Panc1 (cell line): Measurements from ENCODE around the gene RIGI. TPM values are rescaled to one million over a fixed set of nuclear protein-coding genes. Genes with fewer than 3 reads are reported as not detected.

Experiments
- ATAC-seq: fragments of 200-7000 bp; cut with Tn5 transposase; 2 replicates; pipeline ENCODE4 v1.9.1; 2020; ENCODE audit warnings: mild to moderate bottlenecking, moderate library complexity
- BruUV-seq: library from RNA; stranded (reverse); fragments of 400-500 nt; replicated peaks from 2 replicates; lab custom pipeline; 2021; lab: Mats Ljungman, UMichigan
- CTCF ChIA-PET: fragments of 300-600 bp; sonication (Branson Sonifier 250); formaldehyde crosslinking; loops from one replicate; lab custom pipeline; 2022; ENCODE audit warnings: antibody characterized with exemption; lab: Charles Lee
- POLR2A ChIA-PET: fragments of 300-600 bp; sonication (Branson Sonifier 250); formaldehyde crosslinking; loops from one replicate; lab custom pipeline; 2022; ENCODE audit warnings: antibody characterized with exemption; lab: Charles Lee
- DNase-seq: peaks from one replicate; pipeline ENCODE4 v3.0.0-alpha.2; 2010; ENCODE audit warnings: low read depth, low spot score
- H3K27ac ChIP-seq: 2 replicates; pipeline ENCODE4 v1.5.1; 2011; ENCODE audit warnings: mild to moderate bottlenecking, low read length, inconsistent platforms
- H3K27me3 ChIP-seq: fragments of 200-500 bp; sonication (Bioruptor generic); 2 replicates; pipeline ENCODE4 v1.6.0; 2014; ENCODE audit warnings: low read length, inconsistent platforms; ENCODE audit not compliant: control insufficient read depth, insufficient read depth
- H3K36me3 ChIP-seq: fragments of 200-500 bp; sonication (Bioruptor generic); 2 replicates; pipeline ENCODE4 v1.5.1; 2014; ENCODE audit warnings: inconsistent platforms, mild to moderate bottlenecking, low read length, moderate library complexity; ENCODE audit not compliant: control insufficient read depth, insufficient read depth
- H3K4me1 ChIP-seq: 2 replicates; pipeline ENCODE4 v1.5.1; 2011; ENCODE audit warnings: inconsistent platforms, mild to moderate bottlenecking, low read length, moderate library complexity; ENCODE audit not compliant: control insufficient read depth, insufficient read depth
- H3K4me3 ChIP-seq, 2 experiments: 2 replicates each; pipeline ENCODE4 v1.5.1; 2011 to 2012; ENCODE audit warnings: low read depth in 2 of 2, low read length in 2 of 2, mild to moderate bottlenecking in 2 of 2, inconsistent platforms in 1 of 2, moderate library complexity in 1 of 2
- H3K9me3 ChIP-seq: fragments of 200-500 bp; sonication (Bioruptor generic); 2 replicates; pipeline ENCODE4 v1.5.1; 2014; ENCODE audit warnings: low read depth, mild to moderate bottlenecking, inconsistent platforms, low read length, moderate library complexity; ENCODE audit not compliant: control insufficient read depth, insufficient read depth
- CTCF ChIP-seq: fragments of 450-650 bp; IDR thresholded peaks from 2 replicates; pipeline ENCODE4 v1.5.1; 2017; ENCODE audit warnings: mild to moderate bottlenecking
- POLR2AphosphoS5 ChIP-seq: IDR thresholded peaks from 2 replicates; pipeline ENCODE4 v1.6.1; 2012; ENCODE audit warnings: mild to moderate bottlenecking, low read depth, low read length, moderate library complexity
- REST ChIP-seq, 2 experiments: IDR thresholded peaks; 2 replicates each; pipeline ENCODE4 v1.6.1; 2011 to 2012; ENCODE audit warnings: low read depth in 2 of 2, control low read depth in 1 of 2, low read length in 1 of 2, mild to moderate bottlenecking in 1 of 2, moderate library complexity in 1 of 2; ENCODE audit not compliant: insufficient read depth in 1 of 2
- SIN3A ChIP-seq: IDR thresholded peaks from 2 replicates; pipeline ENCODE4 v1.6.1; 2012; ENCODE audit warnings: low read depth, mild to moderate bottlenecking, low read length, moderate library complexity, borderline replicate concordance; ENCODE audit not compliant: insufficient read depth
- TCF7L2 ChIP-seq: IDR thresholded peaks from 2 replicates; pipeline ENCODE4 v1.6.1; 2011; ENCODE audit warnings: mild to moderate bottlenecking, low read depth, low read length, inconsistent platforms
- in situ Hi-C: cut with HindIII; loops from 2 replicates; pipeline ENCODE4 v1.10.0; 2016; ENCODE audit warnings: low sequenced_read_pairs, low pct_unique_long_range_greater_than_20kb
- intact Hi-C: fragments of 100-400 bp; cut with micrococcal nuclease; formaldehyde crosslinking; loops from one replicate; pipeline ENCODE4 v1.10.0; 2022; ENCODE audit not compliant: unreplicated experiment
- total RNA-seq: library from RNA; stranded (reverse); gene quantifications from one replicate; pipeline ENCODE4 v1.2.1, GENCODE V29; 2021; ENCODE audit not compliant: unreplicated experiment

RIGI gene
- total RNA-seq, 1 experiment from 2014 or later: 27.7 TPM

- no peak for ATAC-seq
- no TSS peak for BruUV-seq
- intact Hi-C loops: no loop called here
These were observed 7.8 kb upstream of the RIGI start for GRCh38 chr9:32533816-32534215.

GRCh38 chr9:32533336-32533735 is 7.3 kb upstream of the RIGI start:
- in situ Hi-C loops: no loop called here
- ATAC-seq (no peak), DNase-seq (no peak)
- no peak for TF ChIP-seq SIN3A
- TF ChIP-seq POLR2AphosphoS5: no peak
- TF ChIP-seq TCF7L2: no peak
- ChIA-PET POLR2A (no interaction called here), CTCF (interaction anchor here (0.8 kb wide), 1 partner anchor 155 kb away, joined by 3 read pairs; no protein-coding TSS in a partner anchor)
- Histone ChIP-seq H3K9me3 (peaks cover 6% of the 10 kb centered on the region; the same call in 1 of the 2 replicates), H3K27me3 (no peaks in the 10 kb centered on the region), H3K36me3 (no peaks in the 10 kb centered on the region; the same call in 1 of the 2 replicates), H3K4me3 (no peak overlapping the region), H3K4me1 (no peaks in the 10 kb centered on the region), H3K27ac (no peak overlapping the region)
- intact Hi-C loops: no loop called here
- no TSS peak for BruUV-seq

More at GRCh38 chr9:32533816-32534215, 7.8 kb upstream of the RIGI start:
- no peak for DNase-seq
- Histone ChIP-seq H3K4me1 (no peaks in the 10 kb centered on the region), H3K4me3 (no peak overlapping the region), H3K36me3 (no peaks in the 10 kb centered on the region; the same call in 1 of the 2 replicates), H3K27me3 (no peaks in the 10 kb centered on the region), H3K9me3 (peaks cover 6% of the 10 kb centered on the region; the same call in 1 of the 2 replicates), H3K27ac (no peak overlapping the region)
- TF ChIP-seq TCF7L2 (no peak), POLR2AphosphoS5 (no peak), CTCF (no peak), REST (IDR thresholded peaks at IDR 0.05; ENCODE audit: insufficient read depth in 1 of 2, low read depth in 2 of 2, low read length in 1 of 2) (no peak), SIN3A (no peak)
- ChIA-PET POLR2A (no interaction called here), CTCF (no interaction called here)
- in situ Hi-C loops: no loop called here

- no peaks in the 10 kb centered on the region for H3K36me3 ChIP-seq
- H3K4me3 ChIP-seq: peak overlapping the region; percentile 64 to 88
- ATAC-seq (no peak), DNase-seq (no peak)
- H3K27ac ChIP-seq: peak overlapping the region; percentile 96
- H3K4me1 ChIP-seq: peaks cover 32% of the 10 kb centered on the region
- in situ Hi-C loops: no loop called here
- ChIA-PET CTCF (interaction anchor here (0.6 to 2.3 kb wide), 3 partner anchors 16 to 147 kb away, joined by 3 to 34 read pairs (median 4); no protein-coding TSS in a partner anchor), POLR2A (interaction anchor here (0.7 to 1.1 kb wide), 2 partner anchors 26 to 73 kb away, joined by 4 to 7 read pairs; partner anchors contain the start of gene TOPORS)
- peaks cover 6% of the 10 kb centered on the region; the same call in 1 of the 2 replicates for H3K9me3 ChIP-seq
- no peak for TF ChIP-seq SIN3A
- TF ChIP-seq POLR2AphosphoS5: no peak
- no peak for TF ChIP-seq TCF7L2
- peak; percentile 48 for TF ChIP-seq CTCF
- TF ChIP-seq REST (IDR thresholded peaks at IDR 0.05; ENCODE audit: insufficient read depth in 1 of 2, low read depth in 2 of 2, low read length in 1 of 2): no peak
- H3K27me3 ChIP-seq: no peaks in the 10 kb centered on the region
- intact Hi-C loops: no loop called here
- no TSS peak for BruUV-seq
These were observed 682 bp upstream of the RIGI start for GRCh38 chr9:32526707-32527048.
